Gastroesophageal sphincter (tissue), 3 donors: ENCODE measurements around the gene TNNT3.

ENCODE experiments used
- CTCF ChIP-seq, 4 experiments: fragments of 200-600 bp in 2 of 4; fragments of 450-650 bp in 2 of 4; sonication (generic) in 1 of 4; IDR thresholded peaks; one replicate each; pipeline ENCODE4 v1.5.1; 2017 to 2019; ENCODE audit warnings: antibody characterized with exemption in 4 of 4, mild to moderate bottlenecking in 2 of 4, moderate library complexity in 2 of 4
- EP300 ChIP-seq: sonication (generic); formaldehyde crosslinking; IDR thresholded peaks from one replicate; pipeline ENCODE4 v1.6.1; 2017; ENCODE audit warnings: antibody characterized with exemption, mild to moderate bottlenecking
- POLR2A ChIP-seq, 2 donors: fragments of 450-650 bp; IDR thresholded peaks; one replicate each; pipeline ENCODE4 v1.6.1; 2017; ENCODE audit warnings: antibody characterized with exemption in 2 of 2, mild to moderate bottlenecking in 2 of 2, moderate library complexity in 1 of 2

DNA sequence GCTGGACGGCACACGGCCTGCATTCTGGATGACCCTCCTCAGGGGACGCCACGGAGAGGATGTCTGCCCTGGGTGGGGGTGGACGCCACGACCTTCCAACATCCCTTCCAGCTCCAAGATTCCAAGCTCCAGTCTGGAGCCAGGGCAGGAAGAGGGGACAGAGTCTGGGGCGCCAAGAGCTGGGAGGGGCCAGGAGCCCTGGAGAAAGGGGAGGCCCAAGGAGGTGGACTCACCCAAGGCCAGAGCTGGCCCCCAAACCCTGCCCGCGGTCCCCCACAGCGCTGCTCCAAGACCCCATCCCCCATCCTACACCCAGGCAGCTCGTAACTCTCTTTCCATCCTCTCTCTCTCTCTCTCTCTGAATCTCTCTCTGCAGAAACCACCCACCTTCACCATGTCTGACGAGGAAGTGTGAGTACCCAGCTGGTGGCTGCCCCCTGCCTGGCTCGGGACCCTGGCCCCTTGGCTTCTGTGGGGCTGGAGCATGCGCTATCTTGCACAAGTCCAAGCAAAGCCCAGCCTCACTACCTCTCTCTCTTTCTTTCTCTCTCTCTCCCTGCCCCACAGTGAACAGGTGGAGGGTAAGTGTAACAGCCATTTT lies 3.1 kb downstream of the TNNT3 start:
- no peak for TF ChIP-seq EP300
- TF ChIP-seq CTCF (IDR thresholded peaks at IDR 0.05) = no peak
- TF ChIP-seq POLR2A (IDR thresholded peaks at IDR 0.05) = no peak
